Fibroblast of pulmonary artery (primary cell): Measurements from ENCODE around the gene GRIN2A.

Experiments
- DNase-seq: peaks from one replicate; pipeline ENCODE4 v3.0.0-alpha.2; 2010; ENCODE audit warnings: low read depth
- H3K4me3 ChIP-seq: replicated peaks from 2 replicates; pipeline ENCODE4 v1.5.1; 2011; ENCODE audit warnings: low read depth, mild to moderate bottlenecking, control low read depth, low read length, moderate library complexity
- CTCF ChIP-seq: IDR thresholded peaks from 2 replicates; pipeline ENCODE4 v1.5.1; 2011; ENCODE audit warnings: mild to moderate bottlenecking, control low read depth, low read length, inconsistent platforms; ENCODE audit errors: missing control alignments

The GRIN2A gene

GRCh38 chr16:9970244-9970643, 212.0 kb downstream of the GRIN2A start:
- H3K4me3 ChIP-seq: no peak overlapping the region
- TF ChIP-seq CTCF: no peak

GRCh38 chr16:9969580-9969979, 212.6 kb downstream of the GRIN2A start:
- H3K4me3 ChIP-seq: no peak overlapping the region
- no peak for DNase-seq

More at GRCh38 chr16:9970244-9970643, 212.0 kb downstream of the GRIN2A start:
- DNase-seq: no peak

GRCh38 chr16:9966569-9967157, 215.6 kb downstream of the GRIN2A start:
- H3K4me3 ChIP-seq: no peak overlapping the region
- no peak for TF ChIP-seq CTCF
- no peak for DNase-seq

More at GRCh38 chr16:9969580-9969979, 212.6 kb downstream of the GRIN2A start:
- no peak for TF ChIP-seq CTCF

- no peak for DNase-seq
- H3K4me3 ChIP-seq: no peak overlapping the region
These were observed 217.1 kb downstream of the GRIN2A start for GRCh38 chr16:9965079-9965478.

GRCh38 chr16:9964426-9964825, 217.8 kb downstream of the GRIN2A start:
- TF ChIP-seq CTCF: no peak
- H3K4me3 ChIP-seq: no peak overlapping the region

More at GRCh38 chr16:9965079-9965478, 217.1 kb downstream of the GRIN2A start:
- TF ChIP-seq CTCF: no peak

GRCh38 chr16:9957433-9957832, 224.8 kb downstream of the GRIN2A start:
- TF ChIP-seq CTCF: no peak
- DNase-seq: no peak
- H3K4me3 ChIP-seq: no peak overlapping the region

More at GRCh38 chr16:9964426-9964825, 217.8 kb downstream of the GRIN2A start:
- DNase-seq: no peak

- TF ChIP-seq CTCF: no peak
- DNase-seq: no peak
- no peak overlapping the region for H3K4me3 ChIP-seq
These were observed 225.2 kb downstream of the GRIN2A start for GRCh38 chr16:9957002-9957401.
